ENCODE measurements around the gene ZNF468. TPM values are rescaled to one million over a fixed set of nuclear protein-coding genes. Genes with fewer than 3 reads are reported as not detected.

Gene ZNF468
- 24.3 and 29.9 TPM in 2 replicates for total RNA-seq

GRCh38 chr19:52857378-52858191 lies at the start of gene ZNF468:
ZNF468 (minus strand) TSS chr19:52857619; CDS start chr19:52854272, 3,347 bp downstream.

GRCh38 chr19:52897138-52897935 lies 39.9 kb upstream of the ZNF468 start, which contains the start of gene ZNF320:
ZNF320 (minus strand) TSS chr19:52897635; CDS start chr19:52890255, 7,380 bp downstream.

GRCh38 chr19:52821204-52821960 lies 36.0 kb downstream of the ZNF468 start, which contains the start of gene ZNF28:
ZNF28 (minus strand) TSS chr19:52821633; CDS start chr19:52817958, 3,675 bp downstream.

Small RNA genes lying within 50 kb of the gene (small RNA-seq; reads per million reads assigned to genes)
- gene ZNF320 = 0.46 reads per million, percentile 9 among the genes with 10 or more reads in this experiment

Other genes starting within 250 kb of the ZNF468 start
- 52.1 and 74.2 TPM in 2 replicates for gene ZNF83, start 219.3 kb downstream of the ZNF468 start, total RNA-seq
- 13.3 and 15.9 TPM in 2 replicates for gene ZNF611, start 122.6 kb downstream of the ZNF468 start, total RNA-seq
- 6.8 and 13.5 TPM in 2 replicates for gene ZNF600, start 70.8 kb downstream of the ZNF468 start, total RNA-seq
- 14.8 and 18.6 TPM in 2 replicates for gene ZNF28, start 36.0 kb downstream of the ZNF468 start, total RNA-seq
- 11.8 and 18.4 TPM in 2 replicates for gene ZNF320, start 40.0 kb upstream of the ZNF468 start, total RNA-seq
- gene ZNF888, start 65.8 kb upstream of the ZNF468 start, total RNA-seq = 3.9 and 6.2 TPM in 2 replicates
- 7.7 and 12.8 TPM in 2 replicates for gene ZNF816, start 105.3 kb upstream of the ZNF468 start, total RNA-seq
- not detected in 2 replicates for gene ERVV-1, start 156.3 kb upstream of the ZNF468 start, total RNA-seq
- gene ERVV-2, start 187.1 kb upstream of the ZNF468 start, total RNA-seq = not detected in 2 replicates
- 47.6 and 59.7 TPM in 2 replicates for gene ZNF160, start 245.8 kb upstream of the ZNF468 start, total RNA-seq